HG03108 (cell line): Measurements from ENCODE around the gene CEP44.
"Not testable (repeated sequence)": the region's sequence is repeated elsewhere in the genome, so short reads cannot be mapped to it uniquely, and the experiment has no call there.

ENCODE experiments used
- ATAC-seq: cut with Tn5 transposase; IDR thresholded peaks from one replicate; pipeline ENCODE4 v1.9.1; 2021; ENCODE audit warnings: moderate library complexity; ENCODE audit not compliant: unreplicated experiment

Gene CEP44

GRCh38 chr4:174277433-174277832, 6.3 kb upstream of the CEP44 start:
- no peak for ATAC-seq

- no peak for ATAC-seq
Observed at GRCh38 chr4:174278467-174278866, 5.2 kb upstream of the CEP44 start.

GRCh38 chr4:174279433-174280155, 4.1 kb upstream of the CEP44 start:
- no peak for ATAC-seq

GRCh38 chr4:174281182-174281737, 2.5 kb upstream of the CEP44 start:
- ATAC-seq, result no peak

- ATAC-seq, result no peak
Observed at GRCh38 chr4:174281901-174282300, 1.8 kb upstream of the CEP44 start.

GRCh38 chr4:174282836-174283506, 740 bp upstream of the CEP44 start:
- ATAC-seq, result peak; percentile 99

- ATAC-seq, result no peak
Observed at GRCh38 chr4:174284487-174284886, 776 bp downstream of the CEP44 start.

GRCh38 chr4:174286870-174287269, 3.2 kb downstream of the CEP44 start:
- no peak for ATAC-seq

- ATAC-seq, result no peak
Observed at GRCh38 chr4:174292473-174292872, 8.8 kb downstream of the CEP44 start.

GRCh38 chr4:174294641-174295040, 10.9 kb downstream of the CEP44 start:
- ATAC-seq, result not testable (repeated sequence)

GRCh38 chr4:174295142-174295541, 11.4 kb downstream of the CEP44 start:
- not testable (repeated sequence) for ATAC-seq

- ATAC-seq, result no peak
Observed at GRCh38 chr4:174303687-174304086, 20.0 kb downstream of the CEP44 start.

GRCh38 chr4:174304664-174305063, 21.0 kb downstream of the CEP44 start:
- no peak for ATAC-seq

- no peak for ATAC-seq
Observed at GRCh38 chr4:174305961-174306360, 22.2 kb downstream of the CEP44 start.

GRCh38 chr4:174307694-174308093, 24.0 kb downstream of the CEP44 start:
- ATAC-seq, result no peak

- ATAC-seq, result no peak
Observed at GRCh38 chr4:174312993-174313392, 29.3 kb downstream of the CEP44 start.

- no peak for ATAC-seq
Observed at GRCh38 chr4:174314274-174314673, 30.6 kb downstream of the CEP44 start.

- ATAC-seq, result no peak
Observed at GRCh38 chr4:174314770-174315169, 31.1 kb downstream of the CEP44 start.

- no peak for ATAC-seq
Observed at GRCh38 chr4:174316546-174316945, 32.8 kb downstream of the CEP44 start.

GRCh38 chr4:174316954-174317353, 33.2 kb downstream of the CEP44 start:
- ATAC-seq, result no peak

GRCh38 chr4:174317531-174317930, 33.8 kb downstream of the CEP44 start:
- no peak for ATAC-seq
